Right ventricle myocardium inferior (tissue), 1 donor: Measurements from ENCODE around the gene ADAR. TPM values are rescaled to one million over a fixed set of nuclear protein-coding genes. Genes with fewer than 3 reads are reported as not detected.
"Not testable (repeated sequence)": the region's sequence is repeated elsewhere in the genome, so short reads cannot be mapped to it uniquely, and the experiment has no call there.

Experiments used
- ATAC-seq: fragments of 200-7000 bp; cut with Tn5 transposase; one replicate; pipeline ENCODE4 v1.9.1; 2020; ENCODE audit warnings: mild to moderate bottlenecking, moderate library complexity
- DNase-seq: peaks from one replicate; pipeline ENCODE4 v3.0.0; 2021; ENCODE audit errors: missing footprints
- intact Hi-C: fragments of 100-400 bp; cut with DNase I; formaldehyde crosslinking; loops from one replicate; pipeline ENCODE4 v1.11.0; 2022
- long read RNA-seq: library from polyadenylated mRNA; unstranded; transcript quantifications from one replicate; pipeline ENCODE4 v2.0.0, GENCODE V29; 2021
- total RNA-seq: library from RNA; stranded (reverse); fragmentation: NEBNext Ultra II Directional; extraction: Animal tissue kit (Norgen Biotek cat#: 25700); gene quantifications from one replicate; pipeline ENCODE4 v1.2.1, GENCODE V29; 2021
- donor health status: DM: no; HTN: yes; CAD: no; lungs with severe emphysema.

Gene ADAR
- 52.8 TPM for total RNA-seq
- long read RNA-seq, full-length matches to known transcripts: 3 of 18 reads
- long read RNA-seq, partial matches to known transcripts: 10 of 18 reads
- long read RNA-seq, other reads (novel, unspliced or antisense): 5 of 18 reads

GRCh38 chr1:154607609-154608396 is at the start of gene ADAR:
TSS of gene ADAR (minus strand) at chr1:154608186. CDS start at chr1:154608006, 180 bp downstream.
- DNase-seq (peak; percentile 95), ATAC-seq (peak; percentile 91)
- intact Hi-C loops: loop anchor here (2.0 kb wide), 1 partner anchor 19 kb away; no protein-coding TSS in a partner anchor

- no peak for DNase-seq
- intact Hi-C loops: no loop called here
- ATAC-seq: no peak
Measured at GRCh38 chr1:154657556-154657955, 49.6 kb upstream of the ADAR start.

- ATAC-seq (no peak), DNase-seq (no peak)
- intact Hi-C loops: no loop called here
Measured at GRCh38 chr1:154652893-154653292, 44.9 kb upstream of the ADAR start.

- intact Hi-C loops, ATAC-seq, DNase-seq: not testable (repeated sequence)
Measured at GRCh38 chr1:154644724-154645123, 36.7 kb upstream of the ADAR start.

- DNase-seq (no peak), ATAC-seq (no peak)
- intact Hi-C loops: no loop called here
Measured at GRCh38 chr1:154641534-154641933, 33.5 kb upstream of the ADAR start.

GRCh38 chr1:154639876-154640275 is 31.9 kb upstream of the ADAR start:
- DNase-seq (no peak), ATAC-seq (no peak)
- intact Hi-C loops: no loop called here

- ATAC-seq (no peak), DNase-seq (no peak)
- intact Hi-C loops: no loop called here
Measured at GRCh38 chr1:154635171-154635570, 27.2 kb upstream of the ADAR start.

- intact Hi-C loops: loop anchor here (5.0 kb wide), 1 partner anchor 72 kb away; the partner anchor contains the start of gene UBE2Q1
Measured at GRCh38 chr1:154629675-154630073, 21.7 kb upstream of the ADAR start.

GRCh38 chr1:154629061-154629674 is 21.2 kb upstream of the ADAR start:
- no peak for DNase-seq
- intact Hi-C loops: loop anchor here (5.0 kb wide), 1 partner anchor 72 kb away; the partner anchor contains the start of gene UBE2Q1
- no peak for ATAC-seq

More at GRCh38 chr1:154629675-154630073, 21.7 kb upstream of the ADAR start:
- DNase-seq: no peak
- no peak for ATAC-seq

- ATAC-seq (peak; percentile 33), DNase-seq (no peak)
- intact Hi-C loops: loop anchor here (5.0 kb wide), 1 partner anchor 71 kb away; the partner anchor contains the start of gene UBE2Q1
Measured at GRCh38 chr1:154628121-154628405, 20.1 kb upstream of the ADAR start.

GRCh38 chr1:154627257-154628120 is 19.5 kb upstream of the ADAR start:
- DNase-seq (peak; percentile 95), ATAC-seq (peak; percentile 80)
- intact Hi-C loops: loop anchor here (2.0 to 5.0 kb wide), 2 partner anchors 19 to 70 kb away; partner anchors contain the start of genes ADAR and UBE2Q1

- DNase-seq (no peak), ATAC-seq (peak; percentile 52)
- intact Hi-C loops: loop anchor here (2.0 to 5.0 kb wide), 2 partner anchors 18 to 69 kb away; partner anchors contain the start of genes ADAR and UBE2Q1
Measured at GRCh38 chr1:154626456-154627256, 18.7 kb upstream of the ADAR start.

GRCh38 chr1:154624746-154625643 is 17.0 kb upstream of the ADAR start:
- intact Hi-C loops: loop anchor here (5.0 kb wide), 1 partner anchor 68 kb away; the partner anchor contains the start of gene UBE2Q1
- no peak for DNase-seq
- ATAC-seq: no peak

- intact Hi-C loops: no loop called here
- DNase-seq: no peak
- peak; percentile 38 for ATAC-seq
Measured at GRCh38 chr1:154623358-154623757, 15.4 kb upstream of the ADAR start.

- intact Hi-C loops: no loop called here
- DNase-seq (no peak), ATAC-seq (no peak)
Measured at GRCh38 chr1:154622503-154623039, 14.6 kb upstream of the ADAR start.

GRCh38 chr1:154621875-154622274 is 13.9 kb upstream of the ADAR start:
- ATAC-seq (no peak), DNase-seq (no peak)
- intact Hi-C loops: no loop called here

GRCh38 chr1:154620751-154621150 is 12.8 kb upstream of the ADAR start:
- intact Hi-C loops: no loop called here
- ATAC-seq: no peak
- no peak for DNase-seq
